ENCODE data around the gene PDHX.

GRCh38 chr11:35038211-35038928 lies 122.0 kb downstream of the PDHX start:
- TF ChIP-seq EZH2 (IDR thresholded peaks at IDR 0.05; ENCODE audit: insufficient read depth, low read length) (no peak), CTCF (IDR thresholded peaks at IDR 0.05; ENCODE audit: insufficient read depth, low read depth, low read length) (no peak)
